Suprapubic skin (tissue), 4 donors: ENCODE measurements around the gene GNS. TPM values are rescaled to one million over a fixed set of nuclear protein-coding genes. Genes with fewer than 3 reads are reported as not detected.
"Not testable (repeated sequence)": the region's sequence is repeated elsewhere in the genome, so short reads cannot be mapped to it uniquely, and the experiment has no call there.

Source experiments
- DNase-seq, 2 donors: peaks; one replicate each; pipeline ENCODE4 v3.0.0-alpha.2; 2019; ENCODE audit warnings: low spot score in 2 of 2
- H3K27ac ChIP-seq: fragments of 200-600 bp; sonication (generic); one replicate; pipeline ENCODE4 v1.5.1; 2019
- H3K27me3 ChIP-seq: fragments of 200-600 bp; sonication (generic); one replicate; pipeline ENCODE4 v1.5.1; 2019
- H3K36me3 ChIP-seq: fragments of 200-600 bp; sonication (generic); one replicate; pipeline ENCODE4 v1.5.1; 2019
- H3K4me1 ChIP-seq: fragments of 200-600 bp; sonication (generic); one replicate; pipeline ENCODE4 v1.5.1; 2019
- H3K4me3 ChIP-seq: fragments of 200-600 bp; sonication (generic); one replicate; pipeline ENCODE4 v1.5.1; 2019; ENCODE audit warnings: mild to moderate bottlenecking
- H3K9me3 ChIP-seq: fragments of 200-600 bp; sonication (generic); one replicate; pipeline ENCODE4 v1.5.1; 2019
- EP300 ChIP-seq: sonication (generic); formaldehyde crosslinking; IDR thresholded peaks from one replicate; pipeline ENCODE4 v1.6.1; 2017; ENCODE audit warnings: antibody characterized with exemption
- POLR2A ChIP-seq, 2 donors: fragments of 450-650 bp; IDR thresholded peaks; one replicate each; pipeline ENCODE4 v1.6.1; 2017; ENCODE audit warnings: antibody characterized with exemption in 2 of 2, mild to moderate bottlenecking in 2 of 2, moderate library complexity in 2 of 2
- POLR2AphosphoS5 ChIP-seq, 3 donors: sonication (generic); formaldehyde crosslinking; IDR thresholded peaks; one replicate each; pipeline ENCODE4 v1.6.1; 2017; ENCODE audit warnings: antibody characterized with exemption in 3 of 3
- WGBS: methylation state at CpG from one replicate; pipeline ENCODE4 v1.1.5; 2018; 5-methylcytosine and 5-hydroxymethylcytosine counted together
- total RNA-seq, 4 donors: library from RNA; depleted of rRNA; stranded (reverse); fragments of >200 nt; gene quantifications; one replicate each; pipeline ENCODE4 v1.1.0, GENCODE V29; 2016
- TF ChIP-seq, protein P1 (sequence below), 2 donors: fragments of 200-600 bp in 1 of 2; fragments of 450-650 bp in 1 of 2; sonication (generic) in 1 of 2; IDR thresholded peaks; one replicate each; pipeline ENCODE4 v1.5.1; 2016 to 2019; ENCODE audit warnings: antibody characterized with exemption in 2 of 2, mild to moderate bottlenecking in 1 of 2, moderate library complexity in 1 of 2

Gene GNS
- total RNA-seq, 4 donors from 2014 or later: 46.7 to 56.7 (median 49.6) TPM

DNA sequence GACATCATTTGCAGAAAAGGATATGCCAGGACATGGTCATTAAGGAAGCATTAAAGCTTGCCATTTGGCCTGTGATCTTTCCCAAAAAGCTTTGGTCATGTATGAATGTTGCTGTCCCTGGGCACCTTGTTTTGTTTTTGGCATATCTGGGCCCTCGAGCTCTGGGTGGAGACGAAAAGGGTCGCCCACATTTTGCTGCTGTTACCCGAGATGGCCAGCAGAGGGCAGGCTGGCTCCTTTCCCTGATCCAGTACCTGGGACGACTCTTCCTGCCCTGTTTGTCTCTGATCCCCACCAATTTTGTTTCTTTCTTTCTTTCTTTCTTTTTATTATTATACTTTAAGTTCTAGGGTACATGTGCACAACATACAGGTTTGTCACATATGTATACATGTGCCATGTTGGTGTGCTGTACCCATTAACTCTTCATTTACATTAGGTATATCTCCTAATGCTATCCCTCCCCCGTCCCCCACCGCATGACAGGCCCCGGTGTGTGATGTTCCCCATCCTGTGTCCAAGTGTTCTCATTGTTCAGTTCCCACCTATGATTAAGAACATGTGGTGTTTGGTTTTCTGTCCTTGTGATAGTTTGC, 43.1 kb upstream of the GNS start:
- not testable (repeated sequence) for H3K27ac ChIP-seq, H3K4me3 ChIP-seq, H3K4me1 ChIP-seq, H3K36me3 ChIP-seq, H3K27me3 ChIP-seq, H3K9me3 ChIP-seq, DNase-seq
- TF ChIP-seq, protein P1, sequence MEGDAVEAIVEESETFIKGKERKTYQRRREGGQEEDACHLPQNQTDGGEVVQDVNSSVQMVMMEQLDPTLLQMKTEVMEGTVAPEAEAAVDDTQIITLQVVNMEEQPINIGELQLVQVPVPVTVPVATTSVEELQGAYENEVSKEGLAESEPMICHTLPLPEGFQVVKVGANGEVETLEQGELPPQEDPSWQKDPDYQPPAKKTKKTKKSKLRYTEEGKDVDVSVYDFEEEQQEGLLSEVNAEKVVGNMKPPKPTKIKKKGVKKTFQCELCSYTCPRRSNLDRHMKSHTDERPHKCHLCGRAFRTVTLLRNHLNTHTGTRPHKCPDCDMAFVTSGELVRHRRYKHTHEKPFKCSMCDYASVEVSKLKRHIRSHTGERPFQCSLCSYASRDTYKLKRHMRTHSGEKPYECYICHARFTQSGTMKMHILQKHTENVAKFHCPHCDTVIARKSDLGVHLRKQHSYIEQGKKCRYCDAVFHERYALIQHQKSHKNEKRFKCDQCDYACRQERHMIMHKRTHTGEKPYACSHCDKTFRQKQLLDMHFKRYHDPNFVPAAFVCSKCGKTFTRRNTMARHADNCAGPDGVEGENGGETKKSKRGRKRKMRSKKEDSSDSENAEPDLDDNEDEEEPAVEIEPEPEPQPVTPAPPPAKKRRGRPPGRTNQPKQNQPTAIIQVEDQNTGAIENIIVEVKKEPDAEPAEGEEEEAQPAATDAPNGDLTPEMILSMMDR (IDR thresholded peaks at IDR 0.05): peak; percentile 59 to 88
- WGBS: 30% methylated on average over 8 of the region's 8 CpGs

- WGBS: 53% methylated on average over 2 of the region's 2 CpGs
- Histone ChIP-seq H3K36me3 (no peaks in the 10 kb centered on the region), H3K4me3 (no peak overlapping the region), H3K9me3 (no peaks in the 10 kb centered on the region), H3K4me1 (peaks cover 3% of the 10 kb centered on the region), H3K27ac (no peak overlapping the region), H3K27me3 (peaks cover 3% of the 10 kb centered on the region)
- DNase-seq: no peak
- TF ChIP-seq, protein P1 (IDR thresholded peaks at IDR 0.05): no peak
- TF ChIP-seq POLR2AphosphoS5 (IDR thresholded peaks at IDR 0.05) (no peak), EP300 (no peak), POLR2A (IDR thresholded peaks at IDR 0.05) (no peak)
Observed at GRCh38 chr12:64801381-64801780, 42.2 kb upstream of the GNS start.

- Histone ChIP-seq H3K27me3 (peaks cover 3% of the 10 kb centered on the region), H3K27ac (no peak overlapping the region), H3K36me3 (no peaks in the 10 kb centered on the region), H3K9me3 (no peaks in the 10 kb centered on the region), H3K4me3 (no peak overlapping the region), H3K4me1 (peaks cover 9% of the 10 kb centered on the region)
- TF ChIP-seq EP300 (no peak), POLR2A (IDR thresholded peaks at IDR 0.05) (no peak), POLR2AphosphoS5 (IDR thresholded peaks at IDR 0.05) (no peak)
- TF ChIP-seq, protein P1 (IDR thresholded peaks at IDR 0.05): no peak
- no peak for DNase-seq
- WGBS: 80% methylated on average over 5 of the region's 5 CpGs
Observed at GRCh38 chr12:64800640-64801039, 41.4 kb upstream of the GNS start.

DNA sequence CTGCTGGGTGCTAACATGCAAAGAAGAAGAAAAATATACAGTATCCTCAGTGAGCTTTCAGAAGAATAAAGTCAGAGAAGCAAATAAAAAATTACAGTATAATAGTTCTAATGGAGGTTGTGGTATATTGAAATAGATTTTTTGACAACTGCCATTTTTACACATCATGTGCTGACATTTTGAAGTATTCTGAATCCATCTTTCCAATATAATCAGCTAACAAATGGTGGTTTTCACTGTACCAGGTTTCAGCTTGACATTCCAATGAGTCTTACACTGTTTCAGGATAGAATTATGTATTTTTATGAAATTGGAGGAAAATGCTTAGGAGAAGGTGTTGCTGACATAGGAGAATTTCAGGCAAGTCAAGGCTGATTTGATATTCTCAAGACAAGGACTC, 39.0 kb upstream of the GNS start:
- no peaks in the 10 kb centered on the region for H3K9me3 ChIP-seq

DNA sequence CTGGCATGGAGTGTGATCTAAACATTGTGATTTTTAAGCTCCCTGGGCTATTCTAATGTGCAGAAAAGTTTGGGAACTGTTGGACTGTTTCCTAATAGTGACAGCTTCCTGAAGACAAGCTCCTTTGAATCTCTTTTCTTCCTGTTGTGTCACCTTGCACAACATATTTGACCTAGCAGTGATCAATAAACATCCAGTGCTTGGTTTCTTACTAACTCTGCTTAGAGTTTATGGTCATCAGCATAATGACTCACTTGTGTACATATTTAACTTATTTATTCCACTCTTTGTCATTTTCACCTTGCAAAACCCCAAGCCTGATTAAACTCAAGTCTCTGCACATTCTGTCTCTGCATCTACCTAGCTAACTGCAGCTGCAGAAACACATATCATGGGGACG, 38.0 kb upstream of the GNS start:
- H3K27ac ChIP-seq: no peak overlapping the region
- no peak for DNase-seq

More for the DNA sequence above, 39.0 kb upstream of the GNS start:
- Histone ChIP-seq H3K4me1 (peaks cover 9% of the 10 kb centered on the region), H3K36me3 (no peaks in the 10 kb centered on the region), H3K4me3 (no peak overlapping the region), H3K27ac (no peak overlapping the region), H3K27me3 (no peaks in the 10 kb centered on the region)
- DNase-seq: no peak
- TF ChIP-seq, protein P1 (IDR thresholded peaks at IDR 0.05): no peak
- TF ChIP-seq EP300 (no peak), POLR2A (IDR thresholded peaks at IDR 0.05) (no peak), POLR2AphosphoS5 (IDR thresholded peaks at IDR 0.05) (no peak)

More for the DNA sequence above, 38.0 kb upstream of the GNS start:
- Histone ChIP-seq H3K27me3 (no peaks in the 10 kb centered on the region), H3K9me3 (no peaks in the 10 kb centered on the region), H3K4me3 (no peak overlapping the region), H3K4me1 (peaks cover 7% of the 10 kb centered on the region), H3K36me3 (no peaks in the 10 kb centered on the region)
- WGBS: 68% methylated on average over 1 of the region's 1 CpG
- TF ChIP-seq POLR2A (IDR thresholded peaks at IDR 0.05) (no peak), EP300 (no peak), POLR2AphosphoS5 (IDR thresholded peaks at IDR 0.05) (no peak)
- TF ChIP-seq, protein P1 (IDR thresholded peaks at IDR 0.05): no peak
